Hematopoietic multipotent progenitor cell treated with erythropoietin and hydrocortisone succinate and interleukin-3 and kit ligand, for 15 days (in vitro differentiated cells): Measurements from ENCODE around the gene CYB5D1.

ENCODE experiments used
- DNase-seq: peaks from one replicate; pipeline ENCODE4 v3.0.0-alpha.2; 2015; ENCODE audit warnings: low spot score

The CYB5D1 gene

DNA sequence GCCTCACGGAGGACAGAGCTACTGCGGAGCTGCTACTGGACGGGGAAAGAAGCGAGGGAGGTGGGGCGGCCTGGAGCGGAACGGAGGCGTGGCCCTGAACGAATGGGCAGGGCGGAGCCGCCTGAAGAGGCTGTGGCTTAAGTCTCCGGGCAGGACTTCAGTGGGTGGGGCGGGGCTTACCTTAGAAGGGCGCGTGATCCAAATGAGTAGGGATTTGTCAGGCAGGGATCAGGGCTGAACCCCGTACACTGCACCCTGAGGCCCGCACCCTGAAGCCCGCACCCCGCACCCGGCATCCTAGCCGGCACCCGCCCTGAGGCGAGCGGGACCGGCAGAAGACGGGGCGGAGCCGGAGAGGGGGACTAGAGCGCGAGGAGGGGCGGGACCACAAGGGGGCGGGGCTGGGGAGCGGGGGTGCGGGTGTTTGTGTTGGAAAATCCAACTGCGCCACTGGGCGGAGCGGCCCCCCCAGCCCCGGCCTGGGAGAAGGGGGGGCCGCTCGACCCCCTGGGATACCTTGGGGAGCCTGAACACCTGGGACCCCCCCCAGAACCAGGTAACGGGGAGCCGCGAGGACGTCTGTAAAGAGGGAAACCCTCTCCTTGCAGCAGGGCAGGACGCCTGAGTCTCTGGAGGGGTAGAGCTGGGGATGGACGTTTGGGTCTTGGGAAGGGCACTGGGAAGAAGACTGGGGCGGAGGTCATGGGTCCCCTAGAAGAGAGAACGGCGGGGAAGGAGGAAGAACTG is 23.8 kb upstream of the CYB5D1 start, which contains the start of gene KDM6B:
KDM6B (plus strand) TSS at position 423 of the 747 bp plus-strand sequence. CDS start 11,338 bp downstream, outside the sequence.
- DNase-seq: peak; percentile 96

DNA sequence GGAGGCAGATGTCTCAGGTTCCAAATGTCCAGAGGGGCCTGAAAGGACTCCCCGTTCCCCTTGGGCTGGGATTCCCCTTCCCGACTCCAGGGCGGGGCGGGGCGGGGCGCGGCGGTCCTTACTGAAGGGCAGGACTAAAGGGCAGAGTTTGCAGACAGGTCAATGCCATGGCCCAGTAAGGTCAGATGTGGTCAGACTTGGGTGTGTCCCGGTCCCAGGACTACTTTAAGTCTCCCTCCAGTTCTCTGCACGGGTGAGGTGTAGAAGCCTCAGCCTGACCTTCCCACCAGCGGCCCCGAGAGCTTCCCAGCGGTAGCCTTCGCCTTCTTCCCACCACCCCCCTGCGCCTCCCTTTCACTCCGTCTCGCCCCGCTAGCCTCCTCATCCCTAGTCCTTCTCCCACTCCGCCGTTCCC is 23.3 kb upstream of the CYB5D1 start:
- DNase-seq: no peak

DNA sequence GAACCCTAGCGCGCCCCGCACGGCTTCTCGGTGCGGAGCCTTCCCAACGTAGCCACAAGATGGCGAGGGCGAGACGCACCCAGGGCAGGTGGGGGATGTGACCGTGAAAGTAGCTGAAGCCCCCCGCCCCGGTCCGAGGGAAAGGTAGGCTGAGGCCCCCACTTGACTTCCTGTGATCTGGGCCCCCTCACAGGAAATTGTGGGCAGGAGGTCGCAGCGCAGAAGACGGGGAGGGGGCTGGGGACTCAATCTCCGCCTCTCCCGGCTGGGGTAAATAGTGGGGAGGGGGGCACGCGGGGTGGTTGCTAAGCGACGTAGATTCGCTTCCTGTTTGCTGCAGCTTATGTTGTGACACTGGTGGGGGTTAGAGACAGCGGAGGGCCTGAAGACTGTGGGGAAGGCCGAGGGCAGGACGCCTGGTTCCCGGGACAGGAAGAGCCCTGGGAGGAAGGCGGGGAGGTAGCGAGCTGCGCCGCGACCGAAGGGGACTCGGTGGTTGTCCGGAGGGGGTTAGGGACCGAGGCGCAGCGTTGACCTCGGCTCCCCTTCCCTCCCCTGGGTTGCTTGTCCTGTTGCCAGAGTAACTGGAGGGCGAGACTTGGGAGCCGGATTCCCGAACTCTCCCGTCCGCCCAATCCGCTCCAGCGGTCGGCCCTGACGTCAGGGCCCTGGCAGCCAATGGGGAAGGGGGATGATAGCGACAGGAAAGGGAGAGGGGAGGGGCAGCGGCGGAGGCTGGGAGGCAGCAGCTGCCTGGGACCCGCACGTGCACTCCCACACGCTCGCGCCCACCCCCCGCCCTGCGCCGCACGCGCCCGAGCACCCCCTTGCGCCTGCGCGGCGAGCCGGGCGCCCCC is 22.6 kb upstream of the CYB5D1 start:
- DNase-seq: peak; percentile 88

DNA sequence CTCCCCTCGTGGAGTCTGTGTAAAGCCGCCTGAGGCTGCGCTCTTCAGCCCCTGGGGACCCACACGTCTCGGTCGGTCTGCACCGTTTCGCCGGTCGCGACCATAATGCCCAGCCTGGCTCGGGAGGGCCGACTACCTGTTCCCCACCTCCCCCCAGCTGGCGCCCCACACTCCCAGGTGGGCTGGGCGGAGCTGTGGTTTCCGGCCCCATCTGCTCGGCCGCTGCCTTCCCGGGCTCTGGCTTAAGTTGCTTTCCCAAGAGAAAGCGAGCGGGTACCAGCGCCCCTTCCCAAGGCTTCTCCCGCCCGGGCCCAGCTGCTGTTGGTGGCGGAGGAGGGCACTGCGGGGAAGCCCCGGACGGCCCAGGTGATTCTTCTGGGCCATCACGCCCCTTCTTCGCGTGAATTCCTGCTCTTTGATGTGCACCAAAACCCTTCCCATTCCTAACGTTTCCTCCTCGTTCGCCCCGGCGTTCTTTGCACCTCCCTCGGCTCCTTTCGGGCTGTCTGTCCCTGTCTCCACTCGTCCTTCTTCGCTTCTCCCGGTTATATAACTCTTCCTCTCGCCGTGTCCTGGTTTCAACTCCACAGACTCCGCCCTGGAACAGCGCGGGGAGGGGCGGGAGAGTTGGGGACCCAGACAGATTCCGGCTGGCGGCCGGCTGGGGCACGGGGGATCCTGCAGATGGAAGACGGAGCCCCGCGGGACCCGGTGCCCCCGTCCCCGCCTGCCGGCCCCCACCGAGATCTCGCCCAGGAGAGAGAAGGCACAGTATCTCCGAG is 21.8 kb upstream of the CYB5D1 start:
- DNase-seq: no peak

DNA sequence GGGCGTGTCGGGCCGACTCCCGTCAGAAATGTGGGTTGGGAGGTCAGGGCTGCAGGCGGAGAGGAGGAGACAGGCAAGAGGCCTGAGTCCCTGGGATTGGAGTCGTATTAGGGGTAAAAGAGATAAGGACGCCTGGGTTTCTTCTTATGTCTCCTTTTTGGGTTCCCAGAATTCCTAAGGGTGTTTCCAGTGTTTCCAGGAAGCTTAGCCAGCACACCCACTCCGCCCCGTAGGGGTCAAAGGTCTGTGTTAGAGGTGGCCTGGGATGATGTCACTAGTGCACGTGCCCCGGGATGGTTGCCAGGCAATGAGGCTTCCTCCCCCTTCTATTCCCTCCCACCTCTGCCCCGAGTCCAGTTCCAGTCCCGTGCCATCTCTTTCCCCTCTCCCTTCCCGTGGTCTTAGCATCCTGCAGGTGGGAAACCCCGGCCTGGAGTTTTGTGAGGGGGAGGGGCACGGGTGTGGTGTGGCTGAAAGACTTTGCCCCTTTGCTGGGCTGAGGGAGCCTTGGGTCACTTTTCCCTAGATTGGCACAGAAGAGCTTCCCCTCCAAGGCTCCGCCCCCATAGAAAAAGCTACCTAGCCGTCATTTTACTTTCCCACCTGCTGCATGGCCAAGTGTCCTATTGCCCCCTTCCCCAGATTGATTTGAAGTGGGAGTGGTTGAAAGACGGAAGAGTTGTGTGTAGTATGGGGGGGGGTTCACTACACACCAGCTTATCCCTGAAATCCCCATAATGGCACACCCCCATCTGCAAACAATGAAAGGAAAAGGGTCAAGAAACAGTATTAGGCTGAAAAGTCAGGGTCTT is 21.0 kb upstream of the CYB5D1 start:
- DNase-seq: peak; percentile 92

DNA sequence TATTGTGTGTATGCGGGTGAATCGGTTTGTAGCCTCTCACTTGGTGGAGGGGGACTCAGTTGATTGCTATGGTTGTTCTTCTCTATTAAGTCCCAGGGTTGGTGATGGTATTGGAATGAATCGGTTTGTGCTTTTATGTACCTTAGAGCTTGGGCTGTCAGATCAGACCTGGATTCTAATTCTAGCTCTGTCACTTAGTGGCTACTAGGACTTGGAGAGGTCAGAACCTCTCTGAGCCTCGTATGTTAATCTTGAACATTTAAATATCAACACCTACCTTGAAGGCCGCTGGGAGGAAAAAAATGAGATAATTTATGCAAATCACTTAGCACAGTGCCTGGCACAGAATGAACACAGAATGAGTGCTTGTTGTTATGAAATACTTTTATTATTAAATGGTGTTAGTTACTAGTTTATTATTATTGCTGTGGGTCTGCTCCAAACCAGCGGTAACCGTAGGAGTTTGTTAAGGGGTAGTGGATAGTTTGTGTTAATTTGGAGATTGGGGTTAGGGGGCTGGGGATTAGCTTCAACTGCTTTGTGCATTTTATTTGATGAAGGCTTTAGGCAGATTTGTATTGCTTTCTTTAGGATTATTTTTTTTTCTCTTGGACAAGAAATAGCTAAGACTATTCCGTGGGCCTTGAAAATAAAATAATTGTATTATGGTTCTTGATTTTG is 20.3 kb upstream of the CYB5D1 start:
- peak; percentile 64 for DNase-seq

DNA sequence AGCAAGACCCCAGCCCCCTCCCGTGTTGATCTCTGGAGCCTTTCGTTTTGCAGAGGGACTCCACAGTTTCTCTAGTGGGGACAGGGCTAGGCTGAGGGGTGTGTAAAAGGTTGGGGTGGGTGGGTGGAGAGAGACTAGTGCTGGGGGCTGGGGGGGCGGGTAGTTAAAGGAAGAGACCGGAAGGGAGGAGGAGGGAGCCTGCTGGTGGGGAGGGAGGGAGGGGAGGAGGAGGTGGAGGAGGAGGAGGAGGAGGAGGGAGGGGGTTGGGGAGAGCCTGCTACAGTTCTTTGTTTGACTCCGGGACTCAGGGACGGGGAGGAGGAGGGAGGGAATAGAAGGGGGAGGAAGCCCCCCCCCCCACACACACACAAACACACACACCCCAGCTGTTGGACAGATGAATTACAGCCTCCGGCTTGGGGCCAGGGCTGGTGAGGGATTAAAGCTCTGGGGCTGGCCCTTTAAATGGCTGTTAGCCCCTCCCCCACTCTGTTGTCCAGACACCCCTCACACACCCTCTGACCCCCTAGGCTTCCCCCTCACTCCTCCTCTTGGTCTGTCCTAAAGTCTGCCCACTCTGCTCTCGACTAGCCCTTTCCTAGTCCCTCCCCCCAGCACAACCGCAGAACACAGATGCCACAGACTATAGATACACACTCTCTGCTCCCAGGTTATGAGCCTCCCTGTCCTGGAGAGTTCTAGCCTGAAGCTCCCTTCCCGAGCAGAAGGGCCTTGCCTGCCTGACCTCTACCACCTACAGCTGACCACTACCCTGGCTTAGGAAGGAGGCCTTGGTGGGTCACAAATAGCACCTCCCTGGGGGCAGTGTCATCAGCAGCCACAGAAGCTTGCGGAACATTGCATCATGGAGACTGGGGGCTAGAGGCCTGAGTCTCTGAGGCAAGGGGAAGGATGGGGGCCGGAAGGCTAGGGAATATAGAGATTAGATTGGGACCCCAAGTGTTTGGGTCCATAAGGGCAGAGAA is 19.4 kb upstream of the CYB5D1 start:
- DNase-seq: peak; percentile 17

DNA sequence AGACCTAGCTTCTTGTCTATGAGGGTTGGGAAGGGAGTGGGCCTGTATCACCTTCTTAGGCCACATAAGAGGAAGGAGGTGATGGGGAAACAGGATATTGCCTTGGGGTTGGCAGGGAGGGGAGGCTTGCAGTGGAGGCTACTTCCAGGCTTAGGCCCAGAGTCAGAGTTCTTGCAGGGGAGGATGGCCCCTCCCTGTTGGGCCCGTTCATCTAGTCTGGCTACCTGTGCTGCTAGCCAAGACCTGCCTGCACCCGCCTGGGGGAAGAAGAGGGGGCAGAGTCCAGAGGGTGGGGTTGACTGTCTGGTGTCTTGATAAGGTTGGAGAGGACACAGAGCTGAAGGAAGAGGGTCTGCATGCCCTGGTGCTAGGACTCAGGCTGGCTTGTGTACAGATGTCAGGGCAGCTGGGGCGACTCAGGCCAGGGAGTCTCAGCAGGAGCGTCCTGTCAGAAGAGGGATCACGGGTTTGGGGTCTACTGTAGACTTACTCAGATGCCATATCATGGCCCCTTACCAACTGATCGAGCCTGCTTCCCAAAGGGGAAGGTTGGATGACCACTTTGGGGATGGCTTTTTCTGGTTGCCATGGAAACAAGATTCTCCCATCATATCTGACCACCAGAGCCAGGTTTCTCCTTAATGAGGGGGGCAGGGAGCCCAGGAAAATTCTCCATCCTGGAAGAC is 18.5 kb upstream of the CYB5D1 start:
- peak; percentile 21 for DNase-seq

DNA sequence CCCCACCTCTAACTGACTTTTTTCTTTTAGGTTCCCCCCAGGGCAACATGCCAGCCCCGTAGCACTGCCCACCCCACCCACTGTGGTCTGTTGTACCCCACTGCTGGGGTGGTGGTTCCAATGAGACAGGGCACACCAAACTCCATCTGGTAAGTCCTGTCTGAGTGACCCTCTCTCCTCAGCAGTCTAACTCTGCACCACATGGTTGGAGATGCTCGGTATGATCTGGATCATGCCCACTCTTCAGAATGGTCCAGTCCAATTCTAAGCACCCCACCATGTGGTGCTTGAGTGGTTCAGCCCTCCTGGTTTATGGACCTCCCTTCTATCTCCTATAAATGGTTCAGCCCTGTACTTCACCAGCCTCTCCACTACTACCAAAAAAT is 17.9 kb upstream of the CYB5D1 start:
- peak; percentile 68 for DNase-seq

DNA sequence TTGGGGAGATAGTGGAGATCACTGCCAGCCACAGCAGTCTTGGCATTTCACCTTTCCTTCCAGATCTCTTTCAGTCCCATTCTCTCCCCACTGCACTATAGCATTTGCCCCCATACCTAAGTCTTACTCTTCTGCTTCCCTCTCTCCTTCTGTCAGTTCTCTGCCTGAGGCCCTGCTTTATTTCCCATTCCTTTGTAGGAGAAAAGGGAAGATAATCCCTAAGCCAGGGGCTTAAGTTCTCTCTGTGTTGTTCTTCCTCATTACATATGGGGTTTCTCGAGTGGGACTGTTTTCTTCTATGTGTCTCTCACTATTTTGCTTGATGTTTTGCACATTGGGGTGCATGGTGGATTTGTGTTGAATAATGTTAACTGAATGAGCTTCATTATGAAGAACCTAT is 17.4 kb upstream of the CYB5D1 start:
- DNase-seq: no peak

DNA sequence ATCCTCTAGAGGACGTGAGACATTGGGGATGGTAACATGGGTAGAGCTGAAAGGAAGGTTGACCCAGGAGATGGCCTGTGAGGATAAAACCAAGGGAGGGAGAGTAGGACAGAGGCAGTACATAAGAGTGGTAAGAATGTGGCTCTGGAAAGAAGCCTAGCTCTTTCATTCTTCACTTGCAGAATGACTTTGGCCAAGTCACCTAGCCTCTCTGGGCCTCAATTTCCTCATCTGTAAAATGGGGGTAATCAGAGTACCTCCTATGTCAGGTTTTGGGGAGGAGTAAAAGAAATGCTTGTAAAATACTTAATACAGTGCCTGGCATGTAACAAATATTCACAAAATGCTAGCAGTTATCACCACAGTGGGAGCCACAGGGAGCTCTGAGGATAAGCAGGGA is 16.9 kb upstream of the CYB5D1 start:
- DNase-seq: no peak

DNA sequence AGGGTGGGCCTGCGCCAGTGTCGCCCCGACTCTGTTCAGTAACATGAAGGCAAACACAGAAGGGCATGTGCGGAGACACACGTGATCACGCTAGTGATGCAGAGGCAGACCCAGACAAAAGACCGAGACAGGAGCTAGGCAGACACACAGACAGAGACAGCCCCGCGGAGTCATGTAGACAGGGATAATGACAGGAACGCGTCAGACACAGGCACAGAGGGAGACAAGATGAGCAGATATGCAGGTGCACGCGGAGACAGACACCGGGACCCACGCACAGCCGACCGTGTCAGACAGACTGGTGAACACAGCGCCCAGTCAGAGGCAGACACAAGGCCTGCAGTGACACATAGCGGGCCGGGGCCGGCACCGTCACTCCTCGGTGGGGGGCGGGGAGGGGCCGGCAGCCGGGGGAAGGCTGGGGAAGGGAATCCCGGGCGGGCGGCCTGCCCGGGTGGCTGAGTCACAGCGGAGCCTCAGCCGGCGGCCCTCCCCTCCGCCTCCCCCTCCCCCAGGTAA is 16.3 kb upstream of the CYB5D1 start:
- peak; percentile 79 for DNase-seq

DNA sequence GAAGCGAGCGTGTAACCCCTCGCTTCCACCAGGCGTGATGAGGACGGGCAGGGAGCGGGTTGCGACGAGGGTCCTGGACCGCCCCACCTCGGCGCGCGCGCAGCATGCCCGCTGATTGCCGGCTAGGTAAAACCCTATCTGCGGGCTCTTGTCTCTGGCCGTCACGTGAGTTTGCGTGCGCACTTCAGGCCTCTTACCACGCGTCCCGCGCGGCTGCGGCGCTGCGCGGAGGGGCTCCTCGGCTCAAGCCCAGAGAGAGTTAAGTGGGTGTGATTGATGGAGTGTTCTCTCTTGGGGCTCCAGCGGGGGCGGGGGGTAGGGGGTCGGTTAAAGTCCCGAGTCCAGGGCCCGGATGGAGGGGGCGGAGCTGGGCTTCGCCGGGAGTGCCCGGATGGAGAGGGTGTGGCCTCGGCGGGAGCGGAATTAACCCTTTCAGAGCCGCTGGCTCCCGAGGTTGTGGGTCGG is 15.9 kb upstream of the CYB5D1 start:
- DNase-seq: peak; percentile 83

DNA sequence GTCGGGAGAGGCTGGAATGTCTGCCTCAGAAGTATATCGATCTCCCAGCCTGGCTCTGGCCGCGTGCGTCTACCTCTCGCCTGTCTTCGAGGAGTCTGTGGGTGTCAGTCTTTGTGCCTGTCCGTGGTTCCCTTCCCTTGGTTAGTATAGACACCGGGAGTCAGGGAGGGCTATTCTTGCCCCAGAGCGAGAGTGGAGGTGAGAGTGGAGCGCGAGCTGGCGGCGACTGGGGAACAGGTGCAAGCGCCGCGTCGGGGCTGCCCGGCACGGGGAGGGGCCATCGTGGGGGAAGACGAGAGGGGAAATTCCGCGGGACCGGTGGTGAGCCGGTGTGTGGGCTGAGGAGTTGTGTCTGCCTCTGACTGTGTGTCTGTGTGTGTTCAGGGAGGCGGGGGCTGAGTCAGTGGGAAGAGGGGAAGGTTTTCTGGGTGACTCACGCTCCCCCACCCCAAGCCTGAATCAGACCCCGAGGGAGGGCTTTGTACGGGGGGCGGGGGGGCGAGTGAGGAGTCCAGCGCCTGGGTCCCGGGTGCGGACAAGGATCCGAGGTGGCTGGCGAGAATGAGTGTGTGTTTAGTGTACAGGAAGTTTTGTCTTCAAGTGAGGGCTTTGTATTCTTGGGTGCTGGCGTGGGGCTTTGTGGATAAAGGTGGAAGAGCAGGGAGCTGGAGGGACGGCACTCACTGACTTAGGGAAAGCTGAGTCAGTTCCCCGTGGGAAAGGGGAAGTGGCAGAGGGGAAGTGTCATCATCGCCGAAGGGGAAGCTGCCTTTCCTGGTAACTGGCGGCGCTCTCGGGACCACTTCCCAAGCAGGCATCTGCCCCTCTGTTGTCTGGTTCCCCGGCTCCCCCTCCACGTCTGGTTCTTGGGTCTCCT is 15.2 kb upstream of the CYB5D1 start:
- peak; percentile 39 for DNase-seq

DNA sequence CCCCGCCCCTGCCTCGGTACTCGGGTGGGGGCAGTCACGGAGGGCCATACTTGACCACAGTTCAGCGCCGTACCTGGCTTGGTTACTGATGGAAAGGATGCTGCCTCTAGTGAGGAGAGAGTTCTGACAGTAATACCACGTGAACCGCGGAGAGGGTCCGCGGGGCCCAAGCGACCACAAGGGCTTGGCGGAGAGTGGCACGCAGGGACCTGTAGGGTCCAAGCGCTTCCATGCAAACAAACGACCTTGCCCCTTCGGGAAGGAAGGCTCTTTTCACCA is 14.6 kb upstream of the CYB5D1 start:
- DNase-seq: peak; percentile 12

DNA sequence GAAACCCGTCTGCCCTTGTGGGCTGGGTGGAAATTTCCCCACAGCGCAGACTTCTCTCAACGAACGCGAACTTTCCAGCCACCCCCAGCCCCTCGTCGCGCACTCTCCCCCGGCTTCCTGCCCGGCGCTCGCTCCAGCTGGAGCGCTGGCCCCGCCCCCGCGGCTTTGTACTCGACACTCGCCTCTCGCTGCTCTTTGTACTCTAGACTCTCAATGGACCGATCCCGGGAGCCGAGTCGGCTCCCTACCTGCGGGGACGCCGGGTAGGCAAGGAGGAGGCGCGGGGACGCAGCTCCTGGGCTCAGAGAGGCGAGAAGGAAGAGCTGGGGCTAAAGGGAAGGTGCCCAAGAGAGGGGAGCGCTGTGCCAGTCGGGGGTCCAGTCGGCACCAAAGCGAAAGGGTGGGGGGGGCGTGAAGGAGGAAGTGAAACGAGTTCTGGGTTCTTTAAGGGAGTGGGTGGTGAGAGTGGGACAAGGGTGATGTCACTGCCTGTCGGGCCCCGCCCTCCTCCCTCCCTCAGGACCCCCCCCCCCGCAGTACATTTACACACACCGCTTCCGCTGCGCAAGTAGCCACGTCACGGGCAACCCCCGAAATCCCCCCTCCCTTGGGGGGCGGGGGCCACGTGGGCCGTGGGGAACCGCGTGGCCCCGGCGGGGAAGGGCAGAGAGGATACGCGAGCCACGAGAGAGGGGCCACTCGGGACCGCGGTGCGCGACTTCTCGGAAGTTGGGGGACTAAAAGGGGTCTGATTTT is 14.1 kb upstream of the CYB5D1 start:
- DNase-seq: peak; percentile 58
